Left lung (tissue), 10 donors: Measurements from ENCODE around the gene TRMO. TPM values are rescaled to one million over a fixed set of nuclear protein-coding genes. Genes with fewer than 3 reads are reported as not detected.

Experiments used
- ATAC-seq: fragments of 200-7000 bp; cut with Tn5 transposase; one replicate; pipeline ENCODE4 v1.9.1; 2020; ENCODE audit warnings: moderate library complexity
- DNase-seq, 4 donors: peaks; one replicate each; pipeline ENCODE4 v3.0.0-alpha.2; 2013 to 2020
- H3K27ac ChIP-seq, 2 donors: fragments of 200-600 bp; sonication (generic) in 1 of 2; one replicate each; pipeline versions ENCODE4 v1.5.0 to v1.8.0; 2020 to 2021
- H3K27me3 ChIP-seq, 2 donors: fragments of 200-600 bp; sonication (generic) in 1 of 2; one replicate each; pipeline versions ENCODE4 v1.5.0 to v1.8.0; 2020 to 2021
- H3K36me3 ChIP-seq, 2 donors: fragments of 200-600 bp; sonication (generic) in 1 of 2; one replicate each; pipeline versions ENCODE4 v1.5.0 to v1.8.0; 2020 to 2021
- H3K4me1 ChIP-seq, 2 donors: fragments of 200-600 bp; one replicate each; pipeline ENCODE4 v1.8.0; 2021
- H3K4me3 ChIP-seq, 2 donors: fragments of 200-600 bp; sonication (generic) in 1 of 2; one replicate each; pipeline versions ENCODE4 v1.5.0 to v1.8.0; 2020 to 2021; ENCODE audit warnings: mild to moderate bottlenecking in 1 of 2
- H3K9me3 ChIP-seq, 2 donors: fragments of 200-600 bp; sonication (generic) in 1 of 2; one replicate each; pipeline versions ENCODE4 v1.5.0 to v1.8.0; 2020 to 2021
- intact Hi-C, 2 donors: fragments of 100-400 bp; cut with DNase I; formaldehyde crosslinking; loops; one replicate each; pipeline versions ENCODE4 v1.11.2 to v1.14.2; 2022
- polyA plus RNA-seq, 6 donors: library from polyadenylated mRNA; unstranded; fragments of 120-200 nt; gene quantifications; one replicate each; pipeline ENCODE4 v1.2.1, GENCODE V29; 2013; ENCODE audit not compliant: insufficient read length in 6 of 6
- total RNA-seq, 2 donors: library from RNA; stranded (reverse); fragmentation: NEBNext Ultra II Directional; extraction: Animal tissue kit (Norgen Biotek cat#: 25700); gene quantifications; one replicate each; pipeline ENCODE4 v1.2.1, GENCODE V29; 2021
- TF ChIP-seq, protein P1 (sequence below), 2 donors: fragments of 200-600 bp; sonication (generic) in 1 of 2; IDR thresholded peaks; one replicate each; pipeline versions ENCODE4 v1.5.0 to v1.8.0; 2021; ENCODE audit warnings: antibody characterized with exemption in 2 of 2
- donor health status: DM: no; HTN: yes; CAD: no.
- donor health status: DM: no; HTN: no; CAD: no.

The TRMO gene
- total and polyA plus RNA-seq, 8 donors: 13.6 to 16.5 (median 16.1) TPM

DNA sequence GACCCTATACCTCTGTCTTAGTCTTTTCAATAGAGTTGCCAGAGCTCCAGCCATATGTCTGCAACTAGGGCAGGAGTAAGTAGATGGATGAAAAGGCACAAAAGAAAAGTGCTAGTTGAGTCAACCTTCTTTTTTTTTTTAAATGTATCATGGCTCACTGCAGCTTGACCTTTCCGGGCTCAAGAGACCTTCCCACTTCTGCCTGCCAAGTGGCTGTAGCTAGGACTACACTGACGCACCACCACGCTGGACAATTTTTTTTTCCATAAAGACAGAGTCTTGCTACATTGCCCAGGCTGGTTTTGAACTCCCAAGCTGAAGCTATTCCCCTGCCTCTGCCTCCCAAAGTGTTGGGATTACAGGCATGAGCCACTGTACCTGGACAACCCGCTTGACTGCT lies 42.0 kb downstream of the TRMO start:
- no peak overlapping the region for H3K4me3 ChIP-seq
- ATAC-seq: no peak
- DNase-seq: no peak
- no peaks in the 10 kb centered on the region for H3K36me3 ChIP-seq
- no peaks in the 10 kb centered on the region for H3K9me3 ChIP-seq
- H3K27ac ChIP-seq: no peak overlapping the region
- H3K4me1 ChIP-seq: peaks cover 0 to 4% of the 10 kb centered on the region in 2 donors
- H3K27me3 ChIP-seq: peaks cover 0 to 6% of the 10 kb centered on the region in 2 donors
- intact Hi-C loops: no loop called here
- TF ChIP-seq, protein P1, sequence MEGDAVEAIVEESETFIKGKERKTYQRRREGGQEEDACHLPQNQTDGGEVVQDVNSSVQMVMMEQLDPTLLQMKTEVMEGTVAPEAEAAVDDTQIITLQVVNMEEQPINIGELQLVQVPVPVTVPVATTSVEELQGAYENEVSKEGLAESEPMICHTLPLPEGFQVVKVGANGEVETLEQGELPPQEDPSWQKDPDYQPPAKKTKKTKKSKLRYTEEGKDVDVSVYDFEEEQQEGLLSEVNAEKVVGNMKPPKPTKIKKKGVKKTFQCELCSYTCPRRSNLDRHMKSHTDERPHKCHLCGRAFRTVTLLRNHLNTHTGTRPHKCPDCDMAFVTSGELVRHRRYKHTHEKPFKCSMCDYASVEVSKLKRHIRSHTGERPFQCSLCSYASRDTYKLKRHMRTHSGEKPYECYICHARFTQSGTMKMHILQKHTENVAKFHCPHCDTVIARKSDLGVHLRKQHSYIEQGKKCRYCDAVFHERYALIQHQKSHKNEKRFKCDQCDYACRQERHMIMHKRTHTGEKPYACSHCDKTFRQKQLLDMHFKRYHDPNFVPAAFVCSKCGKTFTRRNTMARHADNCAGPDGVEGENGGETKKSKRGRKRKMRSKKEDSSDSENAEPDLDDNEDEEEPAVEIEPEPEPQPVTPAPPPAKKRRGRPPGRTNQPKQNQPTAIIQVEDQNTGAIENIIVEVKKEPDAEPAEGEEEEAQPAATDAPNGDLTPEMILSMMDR (IDR thresholded peaks at IDR 0.05): no peak

GRCh38 chr9:97876061-97876460 lies 46.2 kb downstream of the TRMO start:
- Histone ChIP-seq H3K4me3 (no peak overlapping the region), H3K27me3 (no peaks in the 10 kb centered on the region), H3K36me3 (no peaks in the 10 kb centered on the region), H3K27ac (no peak overlapping the region), H3K4me1 (peaks cover 0 to 4% of the 10 kb centered on the region in 2 donors), H3K9me3 (no peaks in the 10 kb centered on the region)
- ATAC-seq (no peak), DNase-seq (no peak)
- TF ChIP-seq, protein P1 (IDR thresholded peaks at IDR 0.05): no peak
- intact Hi-C loops: no loop called here

- H3K27ac ChIP-seq: no peak overlapping the region
- H3K36me3 ChIP-seq: no peaks in the 10 kb centered on the region
- intact Hi-C loops: no loop called here
- DNase-seq (no peak), ATAC-seq (no peak)
- H3K27me3 ChIP-seq: no peaks in the 10 kb centered on the region
- H3K9me3 ChIP-seq: no peaks in the 10 kb centered on the region
- TF ChIP-seq, protein P1 (IDR thresholded peaks at IDR 0.05): no peak
- H3K4me1 ChIP-seq: peaks cover 0 to 4% of the 10 kb centered on the region in 2 donors
- H3K4me3 ChIP-seq: no peak overlapping the region
These were observed 47.2 kb downstream of the TRMO start for GRCh38 chr9:97875111-97875510.

DNA sequence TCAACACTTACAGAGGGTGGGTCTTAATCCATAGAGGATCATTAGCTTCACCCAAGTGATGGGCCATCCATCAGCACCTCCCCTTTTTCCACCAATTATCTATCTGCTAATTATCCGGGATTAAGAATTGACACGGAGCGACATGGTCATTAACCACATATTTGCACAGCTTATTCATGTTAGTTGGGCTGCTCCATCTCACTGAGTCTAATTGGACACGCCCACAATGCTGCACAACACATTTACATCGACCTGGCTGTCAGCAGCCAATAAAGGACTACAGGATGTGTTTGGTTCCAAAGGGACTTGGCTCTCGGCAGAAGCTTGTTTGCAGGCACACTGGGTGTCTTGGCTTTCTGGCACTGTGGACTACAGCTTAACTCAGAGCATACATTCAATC lies 47.7 kb downstream of the TRMO start:
- intact Hi-C loops: no loop called here
- Histone ChIP-seq H3K4me3 (no peak overlapping the region), H3K27ac (no peak overlapping the region), H3K4me1 (peaks cover 0 to 4% of the 10 kb centered on the region in 2 donors), H3K9me3 (no peaks in the 10 kb centered on the region), H3K36me3 (no peaks in the 10 kb centered on the region), H3K27me3 (no peaks in the 10 kb centered on the region)
- ATAC-seq: no peak
- TF ChIP-seq, protein P1 (IDR thresholded peaks at IDR 0.05): no peak
- no peak for DNase-seq

DNA sequence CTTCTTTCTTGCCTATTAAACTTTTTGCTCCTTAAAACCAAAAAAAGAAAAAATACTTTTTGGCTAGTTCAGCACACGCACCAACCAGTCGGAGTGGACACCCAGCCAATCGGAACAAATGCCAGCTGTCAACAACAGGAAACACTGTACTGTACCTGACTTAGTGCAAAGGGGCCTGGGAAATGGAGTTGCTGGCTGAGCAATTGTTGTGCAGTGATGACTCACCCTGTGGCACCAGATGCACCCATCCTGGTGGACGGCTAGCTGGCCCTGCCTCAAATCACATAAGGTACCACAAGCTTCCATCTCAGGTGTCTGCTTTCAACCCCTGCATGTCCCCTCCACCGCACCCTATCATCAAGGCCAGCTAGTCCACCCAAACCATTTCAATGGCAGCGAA lies 48.4 kb downstream of the TRMO start:
- no peaks in the 10 kb centered on the region for H3K36me3 ChIP-seq
- ATAC-seq: no peak
- peaks cover 0 to 4% of the 10 kb centered on the region in 2 donors for H3K4me1 ChIP-seq
- intact Hi-C loops: no loop called here
- TF ChIP-seq, protein P1 (IDR thresholded peaks at IDR 0.05): no peak
- H3K4me3 ChIP-seq: no peak overlapping the region
- peaks cover 0 to 4% of the 10 kb centered on the region in 2 donors for H3K27me3 ChIP-seq
- no peaks in the 10 kb centered on the region for H3K9me3 ChIP-seq
- H3K27ac ChIP-seq: no peak overlapping the region
- no peak for DNase-seq
